GM19099 (cell line): ENCODE results near the gene AKAP13.

Source experiments
- POLR2A ChIP-seq: IDR thresholded peaks from 3 replicates; pipeline ENCODE4 v1.6.1; 2011; ENCODE audit warnings: low read depth; ENCODE audit not compliant: insufficient read length; ENCODE audit errors: extremely low read depth

The AKAP13 gene

GRCh38 chr15:85523530-85523929 lies 143.1 kb downstream of the AKAP13 start:
- TF ChIP-seq POLR2A = no peak

- TF ChIP-seq POLR2A = no peak
Observed at GRCh38 chr15:85525755-85526154, 145.4 kb downstream of the AKAP13 start.

- no peak for TF ChIP-seq POLR2A
Observed at GRCh38 chr15:85527895-85528294, 147.5 kb downstream of the AKAP13 start.

- no peak for TF ChIP-seq POLR2A
Observed at GRCh38 chr15:85530079-85530478, 149.7 kb downstream of the AKAP13 start.

GRCh38 chr15:85531083-85531482 lies 150.7 kb downstream of the AKAP13 start:
- TF ChIP-seq POLR2A = no peak

GRCh38 chr15:85532689-85533088 lies 152.3 kb downstream of the AKAP13 start:
- TF ChIP-seq POLR2A = no peak

GRCh38 chr15:85534031-85534430 lies 153.6 kb downstream of the AKAP13 start:
- TF ChIP-seq POLR2A = no peak

GRCh38 chr15:85536341-85536740 lies 155.9 kb downstream of the AKAP13 start:
- TF ChIP-seq POLR2A = no peak

- TF ChIP-seq POLR2A = no peak
Observed at GRCh38 chr15:85539491-85539890, 159.1 kb downstream of the AKAP13 start.

- no peak for TF ChIP-seq POLR2A
Observed at GRCh38 chr15:85540085-85540797, 159.8 kb downstream of the AKAP13 start.

GRCh38 chr15:85541744-85542143 lies 161.3 kb downstream of the AKAP13 start:
- TF ChIP-seq POLR2A = no peak

- TF ChIP-seq POLR2A = no peak
Observed at GRCh38 chr15:85542488-85542887, 162.1 kb downstream of the AKAP13 start.

GRCh38 chr15:85542895-85543331 lies 162.5 kb downstream of the AKAP13 start:
- no peak for TF ChIP-seq POLR2A

GRCh38 chr15:85543741-85544155 lies 163.3 kb downstream of the AKAP13 start:
- no peak for TF ChIP-seq POLR2A

GRCh38 chr15:85545185-85545584 lies 164.8 kb downstream of the AKAP13 start:
- TF ChIP-seq POLR2A = no peak

GRCh38 chr15:85545752-85546151 lies 165.3 kb downstream of the AKAP13 start:
- no peak for TF ChIP-seq POLR2A

- TF ChIP-seq POLR2A = no peak
Observed at GRCh38 chr15:85547386-85547785, 167.0 kb downstream of the AKAP13 start.
